Neural cell (in vitro differentiated cells): ENCODE measurements around the gene PACS2. TPM values are rescaled to one million over a fixed set of nuclear protein-coding genes. Genes with fewer than 3 reads are reported as not detected.

ENCODE experiments used
- H2AFZ ChIP-seq: fragments of 200-600, 300-800 bp; sonication (generic), shearing (Covaris generic); 2 replicates; pipeline ENCODE4 v1.6.0; 2014; ENCODE audit warnings: low read depth, mild to moderate bottlenecking, antibody characterized with exemption, low read length, moderate library complexity
- H3F3A ChIP-seq: fragments of 200-600 bp; shearing (Covaris generic); 2 replicates; pipeline ENCODE4 v1.6.1; 2016; ENCODE audit warnings: mild to moderate bottlenecking, moderate library complexity, mixed read lengths, antibody characterized with exemption, low read length; ENCODE audit not compliant: insufficient read depth, poor library complexity, severe bottlenecking
- H3K27ac ChIP-seq: fragments of 200-600, 300-800 bp; sonication (generic), shearing (Covaris generic); 2 replicates; pipeline ENCODE4 v1.5.1; 2014; ENCODE audit warnings: mild to moderate bottlenecking, low read length, moderate library complexity
- H3K27me3 ChIP-seq: fragments of 300-800, 200-600 bp; sonication (generic), shearing (Covaris generic); 2 replicates; pipeline ENCODE4 v1.6.0; 2014; ENCODE audit warnings: mild to moderate bottlenecking, low read depth, low read length, moderate library complexity; ENCODE audit not compliant: insufficient read depth
- H3K36me3 ChIP-seq: fragments of 300-800, 200-600 bp; sonication (generic), shearing (Covaris generic); 2 replicates; pipeline ENCODE4 v1.5.1; 2014; ENCODE audit warnings: mild to moderate bottlenecking, antibody characterized with exemption, low read length, moderate library complexity; ENCODE audit not compliant: insufficient read depth
- H3K4me2 ChIP-seq: fragments of 300-800, 200-600 bp; sonication (generic), shearing (Covaris generic); 2 replicates; pipeline ENCODE4 v1.6.0; 2014; ENCODE audit warnings: mild to moderate bottlenecking, low read length
- H3K4me3 ChIP-seq: fragments of 300-800, 200-600 bp; sonication (generic), shearing (Covaris generic); 2 replicates; pipeline ENCODE4 v1.5.1; 2014; ENCODE audit warnings: mild to moderate bottlenecking, low read length, moderate library complexity
- H3K79me2 ChIP-seq: fragments of 200-600 bp; shearing (Covaris generic); replicated peaks from 2 replicates; pipeline ENCODE4 v1.6.0; 2014; ENCODE audit warnings: mild to moderate bottlenecking, low read length, moderate library complexity; ENCODE audit not compliant: insufficient read depth
- H3K9ac ChIP-seq: fragments of 300-800, 200-600 bp; sonication (generic), shearing (Covaris generic); 2 replicates; pipeline ENCODE4 v1.6.1; 2016; ENCODE audit warnings: mild to moderate bottlenecking, low read length, mixed read lengths
- H3K9me2 ChIP-seq: fragments of 200-600 bp; shearing (Covaris generic); 2 replicates; pipeline ENCODE4 v1.6.1; 2016; ENCODE audit warnings: mild to moderate bottlenecking, low read length, mixed read lengths; ENCODE audit not compliant: insufficient read depth
- H3K9me3 ChIP-seq: fragments of 200-600, 300-800 bp; sonication (generic), shearing (Covaris generic); 2 replicates; pipeline ENCODE4 v1.6.1; 2016; ENCODE audit warnings: mild to moderate bottlenecking, mixed run types, low read length, moderate library complexity, mixed read lengths
- H4K20me1 ChIP-seq: fragments of 200-600 bp; shearing (Covaris generic); 2 replicates; pipeline ENCODE4 v1.6.1; 2016; ENCODE audit warnings: mild to moderate bottlenecking, mixed run types; ENCODE audit not compliant: insufficient read depth
- EZH2 ChIP-seq: fragments of 200-600, 300-800 bp; shearing (Covaris generic), sonication (generic); IDR thresholded peaks from 2 replicates; pipeline ENCODE4 v1.6.1; 2014; ENCODE audit warnings: antibody characterized with exemption, low read length, borderline replicate concordance, mild to moderate bottlenecking; ENCODE audit not compliant: insufficient read depth, poor library complexity, severe bottlenecking
- MXI1 ChIP-seq: fragments of 450-650 bp; conservative IDR thresholded peaks from 2 replicates; pipeline ENCODE4 v1.6.1; 2014; ENCODE audit warnings: antibody characterized with exemption, mild to moderate bottlenecking; ENCODE audit not compliant: poor library complexity, severe bottlenecking
- POLR2AphosphoS5 ChIP-seq: IDR thresholded peaks from 2 replicates; pipeline ENCODE4 v1.6.1; 2012
- RAD21 ChIP-seq: fragments of 450-650 bp; conservative IDR thresholded peaks from 2 replicates; pipeline ENCODE4 v1.6.1; 2014; ENCODE audit warnings: antibody characterized with exemption, mild to moderate bottlenecking, moderate library complexity
- SMC3 ChIP-seq: fragments of 450-650 bp; conservative IDR thresholded peaks from 2 replicates; pipeline ENCODE4 v1.6.1; 2014; ENCODE audit warnings: antibody characterized with exemption, mild to moderate bottlenecking, moderate library complexity; ENCODE audit not compliant: poor library complexity
- polyA plus RNA-seq: library from polyadenylated mRNA; depleted of rRNA; stranded (reverse); fragments of >200 nt; gene quantifications from 2 replicates; pipeline ENCODE4 v1.2.3, GENCODE V29; 2014
- TF ChIP-seq, protein P1 (sequence below): fragments of 450-650 bp; IDR thresholded peaks from 2 replicates; pipeline ENCODE4 v1.5.1; 2014; ENCODE audit warnings: antibody characterized with exemption, mild to moderate bottlenecking, moderate library complexity; ENCODE audit not compliant: poor library complexity, severe bottlenecking
- TF ChIP-seq, protein P2 (sequence below): IDR thresholded peaks from 2 replicates; pipeline ENCODE4 v1.6.1; 2012; ENCODE audit warnings: borderline replicate concordance

The PACS2 gene
- polyA plus RNA-seq, 1 donor from 2014 or later: 77.7 TPM

GRCh38 chr14:105268736-105269354, 45.7 kb upstream of the PACS2 start:
- H3K4me3 ChIP-seq: no peak overlapping the region
- H3K4me2 ChIP-seq: no peak overlapping the region
- H3K9ac ChIP-seq: no peak overlapping the region
- H2AFZ ChIP-seq: no peak overlapping the region
- H3K27me3 ChIP-seq: no peaks in the 10 kb centered on the region
- H3F3A ChIP-seq: no peaks in the 10 kb centered on the region
- no peaks in the 10 kb centered on the region for H3K9me2 ChIP-seq
- no peak overlapping the region for H3K27ac ChIP-seq
- no peaks in the 10 kb centered on the region for H3K9me3 ChIP-seq
- no peaks in the 10 kb centered on the region for H3K79me2 ChIP-seq
- no peaks in the 10 kb centered on the region for H4K20me1 ChIP-seq
- no peaks in the 10 kb centered on the region for H3K36me3 ChIP-seq
- no peak for TF ChIP-seq POLR2AphosphoS5

DNA sequence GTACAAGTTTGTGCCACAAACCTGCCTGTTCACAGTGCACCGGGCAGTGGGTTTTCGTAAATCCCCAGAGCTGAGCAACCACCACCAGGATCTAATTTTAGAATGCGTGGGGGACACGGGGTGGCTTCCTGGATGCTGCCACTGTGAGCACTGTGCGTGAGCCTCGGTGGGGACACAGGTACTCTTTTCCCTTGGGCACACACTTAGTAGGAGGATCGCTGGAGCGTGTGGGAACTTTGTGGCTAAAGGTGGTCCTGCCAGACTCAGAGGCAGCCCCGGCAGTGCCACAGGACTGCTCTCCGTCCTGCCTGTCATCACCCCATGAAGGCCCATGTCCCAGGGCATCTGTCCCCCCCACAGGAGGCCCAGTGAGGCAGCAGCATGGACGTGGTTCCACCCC, 45.1 kb upstream of the PACS2 start:
- Histone ChIP-seq H3K9me3 (no peaks in the 10 kb centered on the region), H3K27ac (no peak overlapping the region), H3K36me3 (no peaks in the 10 kb centered on the region), H2AFZ (no peak overlapping the region), H3K4me2 (no peak overlapping the region), H3K27me3 (no peaks in the 10 kb centered on the region), H3K9me2 (no peaks in the 10 kb centered on the region), H3K9ac (no peak overlapping the region), H3F3A (no peaks in the 10 kb centered on the region), H4K20me1 (no peaks in the 10 kb centered on the region), H3K4me3 (no peak overlapping the region), H3K79me2 (no peaks in the 10 kb centered on the region)
- TF ChIP-seq SMC3 (no peak), RAD21 (no peak), MXI1 (no peak), EZH2 (no peak)

- H3K27me3 ChIP-seq: no peaks in the 10 kb centered on the region
- no peaks in the 10 kb centered on the region for H3K79me2 ChIP-seq
- no peak overlapping the region for H3K4me2 ChIP-seq
- no peaks in the 10 kb centered on the region for H3K9me3 ChIP-seq
- TF ChIP-seq, protein P1, sequence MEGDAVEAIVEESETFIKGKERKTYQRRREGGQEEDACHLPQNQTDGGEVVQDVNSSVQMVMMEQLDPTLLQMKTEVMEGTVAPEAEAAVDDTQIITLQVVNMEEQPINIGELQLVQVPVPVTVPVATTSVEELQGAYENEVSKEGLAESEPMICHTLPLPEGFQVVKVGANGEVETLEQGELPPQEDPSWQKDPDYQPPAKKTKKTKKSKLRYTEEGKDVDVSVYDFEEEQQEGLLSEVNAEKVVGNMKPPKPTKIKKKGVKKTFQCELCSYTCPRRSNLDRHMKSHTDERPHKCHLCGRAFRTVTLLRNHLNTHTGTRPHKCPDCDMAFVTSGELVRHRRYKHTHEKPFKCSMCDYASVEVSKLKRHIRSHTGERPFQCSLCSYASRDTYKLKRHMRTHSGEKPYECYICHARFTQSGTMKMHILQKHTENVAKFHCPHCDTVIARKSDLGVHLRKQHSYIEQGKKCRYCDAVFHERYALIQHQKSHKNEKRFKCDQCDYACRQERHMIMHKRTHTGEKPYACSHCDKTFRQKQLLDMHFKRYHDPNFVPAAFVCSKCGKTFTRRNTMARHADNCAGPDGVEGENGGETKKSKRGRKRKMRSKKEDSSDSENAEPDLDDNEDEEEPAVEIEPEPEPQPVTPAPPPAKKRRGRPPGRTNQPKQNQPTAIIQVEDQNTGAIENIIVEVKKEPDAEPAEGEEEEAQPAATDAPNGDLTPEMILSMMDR: no peak
- H3K9me2 ChIP-seq: no peaks in the 10 kb centered on the region
- H3K4me3 ChIP-seq: no peak overlapping the region
- H3K36me3 ChIP-seq: no peaks in the 10 kb centered on the region
- no peak overlapping the region for H2AFZ ChIP-seq
- H4K20me1 ChIP-seq: no peaks in the 10 kb centered on the region
- no peak overlapping the region for H3K9ac ChIP-seq
- no peaks in the 10 kb centered on the region for H3F3A ChIP-seq
- H3K27ac ChIP-seq: no peak overlapping the region
Observed at GRCh38 chr14:105271224-105271890, 43.2 kb upstream of the PACS2 start.

- Histone ChIP-seq H4K20me1 (no peaks in the 10 kb centered on the region), H3K4me3 (no peak overlapping the region), H3K27me3 (no peaks in the 10 kb centered on the region), H3K4me2 (no peak overlapping the region), H3K9me2 (no peaks in the 10 kb centered on the region), H2AFZ (no peak overlapping the region), H3F3A (no peaks in the 10 kb centered on the region), H3K9ac (no peak overlapping the region), H3K79me2 (no peaks in the 10 kb centered on the region), H3K9me3 (no peaks in the 10 kb centered on the region), H3K36me3 (no peaks in the 10 kb centered on the region), H3K27ac (no peak overlapping the region)
- no peak for TF ChIP-seq MXI1
- TF ChIP-seq, protein P2, sequence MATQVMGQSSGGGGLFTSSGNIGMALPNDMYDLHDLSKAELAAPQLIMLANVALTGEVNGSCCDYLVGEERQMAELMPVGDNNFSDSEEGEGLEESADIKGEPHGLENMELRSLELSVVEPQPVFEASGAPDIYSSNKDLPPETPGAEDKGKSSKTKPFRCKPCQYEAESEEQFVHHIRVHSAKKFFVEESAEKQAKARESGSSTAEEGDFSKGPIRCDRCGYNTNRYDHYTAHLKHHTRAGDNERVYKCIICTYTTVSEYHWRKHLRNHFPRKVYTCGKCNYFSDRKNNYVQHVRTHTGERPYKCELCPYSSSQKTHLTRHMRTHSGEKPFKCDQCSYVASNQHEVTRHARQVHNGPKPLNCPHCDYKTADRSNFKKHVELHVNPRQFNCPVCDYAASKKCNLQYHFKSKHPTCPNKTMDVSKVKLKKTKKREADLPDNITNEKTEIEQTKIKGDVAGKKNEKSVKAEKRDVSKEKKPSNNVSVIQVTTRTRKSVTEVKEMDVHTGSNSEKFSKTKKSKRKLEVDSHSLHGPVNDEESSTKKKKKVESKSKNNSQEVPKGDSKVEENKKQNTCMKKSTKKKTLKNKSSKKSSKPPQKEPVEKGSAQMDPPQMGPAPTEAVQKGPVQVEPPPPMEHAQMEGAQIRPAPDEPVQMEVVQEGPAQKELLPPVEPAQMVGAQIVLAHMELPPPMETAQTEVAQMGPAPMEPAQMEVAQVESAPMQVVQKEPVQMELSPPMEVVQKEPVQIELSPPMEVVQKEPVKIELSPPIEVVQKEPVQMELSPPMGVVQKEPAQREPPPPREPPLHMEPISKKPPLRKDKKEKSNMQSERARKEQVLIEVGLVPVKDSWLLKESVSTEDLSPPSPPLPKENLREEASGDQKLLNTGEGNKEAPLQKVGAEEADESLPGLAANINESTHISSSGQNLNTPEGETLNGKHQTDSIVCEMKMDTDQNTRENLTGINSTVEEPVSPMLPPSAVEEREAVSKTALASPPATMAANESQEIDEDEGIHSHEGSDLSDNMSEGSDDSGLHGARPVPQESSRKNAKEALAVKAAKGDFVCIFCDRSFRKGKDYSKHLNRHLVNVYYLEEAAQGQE: no peak
Observed at GRCh38 chr14:105272623-105273022, 41.9 kb upstream of the PACS2 start.
